Lower leg skin (tissue), 4 donors: Measurements from ENCODE around the gene LIN54. TPM values are rescaled to one million over a fixed set of nuclear protein-coding genes. Genes with fewer than 3 reads are reported as not detected.
"Not testable (repeated sequence)": the region's sequence is repeated elsewhere in the genome, so short reads cannot be mapped to it uniquely, and the experiment has no call there.

Source experiments
- DNase-seq, 2 donors: peaks; one replicate each; pipeline ENCODE4 v3.0.0-alpha.2; 2019; ENCODE audit warnings: low spot score in 2 of 2
- H3K4me3 ChIP-seq: fragments of 200-600 bp; sonication (generic); 2 replicates; pipeline ENCODE4 v1.5.1; 2017; ENCODE audit warnings: mild to moderate bottlenecking, low read depth; ENCODE audit not compliant: poor library complexity, severe bottlenecking
- CTCF ChIP-seq, 3 donors: fragments of 450-650 bp; IDR thresholded peaks; one replicate each; pipeline ENCODE4 v1.5.1; 2016; ENCODE audit warnings: antibody characterized with exemption in 3 of 3, mild to moderate bottlenecking in 3 of 3, moderate library complexity in 2 of 3
- POLR2A ChIP-seq, 2 donors: fragments of 450-650 bp; IDR thresholded peaks; one replicate each; pipeline ENCODE4 v1.6.1; 2016 to 2017; ENCODE audit warnings: antibody characterized with exemption in 2 of 2, mild to moderate bottlenecking in 1 of 2, moderate library complexity in 1 of 2
- WGBS, 2 donors: methylation state at CpG; one replicate each; pipeline ENCODE4 v1.1.5; 2018; 5-methylcytosine and 5-hydroxymethylcytosine counted together
- intact Hi-C: fragments of 100-400 bp; cut with DNase I; formaldehyde crosslinking; loops from one replicate; pipeline ENCODE4 v1.15.0; 2023; ENCODE audit warnings: low total_unique reads
- total RNA-seq, 4 donors: library from RNA; depleted of rRNA; stranded (reverse); fragments of >200 nt; gene quantifications; one replicate each; pipeline ENCODE4 v1.1.0, GENCODE V29; 2016

LIN54 gene
- 10 to 100 TPM; 16.9 to 25.3 (median 17.8) TPM for total RNA-seq

DNA sequence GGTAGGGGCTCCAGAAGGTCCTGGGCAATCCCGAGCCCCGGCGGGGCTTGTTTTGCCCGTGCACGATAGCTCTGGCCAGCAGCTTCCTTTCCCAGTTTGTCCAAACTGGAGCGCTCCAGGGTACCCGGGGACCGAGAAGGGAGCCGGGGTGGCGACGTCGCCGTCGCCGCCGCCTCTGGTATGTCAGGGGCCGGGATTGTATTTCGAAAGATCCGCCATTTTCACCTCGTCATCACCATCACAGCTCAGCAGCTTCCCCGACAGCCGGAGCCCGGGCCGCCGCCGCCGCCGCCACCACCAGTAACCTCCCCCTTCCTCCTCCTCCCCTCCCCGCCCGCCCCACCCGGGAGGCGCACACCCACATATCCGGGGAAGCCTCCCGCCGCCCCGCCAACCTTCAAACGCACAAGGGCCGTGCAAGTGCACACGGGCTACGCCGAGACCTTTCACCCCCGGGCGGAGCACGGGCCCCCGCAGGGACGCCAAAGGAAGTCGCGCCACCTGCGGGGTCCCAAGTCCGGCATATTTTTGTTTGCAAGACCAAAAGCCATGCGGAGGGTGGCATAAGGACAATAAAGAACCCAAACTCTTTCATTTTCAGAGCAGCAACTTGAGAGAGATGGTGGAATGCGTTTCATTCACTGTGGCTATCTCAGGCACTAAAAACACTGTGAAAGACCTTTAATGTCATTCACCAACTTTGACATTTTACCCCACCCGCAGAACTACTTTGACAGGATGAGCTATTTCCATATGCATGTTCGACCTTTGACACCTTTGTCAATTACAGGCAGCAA lies at the start of gene LIN54:
TSS of gene LIN54 (minus strand) at position 302 of the 797 bp plus-strand sequence. CDS start 25,979 bp downstream, outside the sequence.
- 1% methylated on average over 35 to 36 of the region's 54 CpGs for WGBS, 2 donors
- DNase-seq, result peak; percentile 74 to 96
- intact Hi-C loops, result no loop called here
- H3K4me3 ChIP-seq, result peak within 1 kb of the TSS; percentile 69
- no peak for TF ChIP-seq CTCF (IDR thresholded peaks at IDR 0.05)
- no peak for TF ChIP-seq POLR2A (IDR thresholded peaks at IDR 0.05)

- no peak overlapping the region for H3K4me3 ChIP-seq
- TF ChIP-seq CTCF (IDR thresholded peaks at IDR 0.05) (no peak), POLR2A (IDR thresholded peaks at IDR 0.05) (no peak)
- DNase-seq, result no peak
- intact Hi-C loops, result no loop called here
Measured at GRCh38 chr4:83054928-83055327, 44.3 kb upstream of the LIN54 start.

GRCh38 chr4:83048781-83049180 lies 38.2 kb upstream of the LIN54 start:
- H3K4me3 ChIP-seq, intact Hi-C loops, DNase-seq: not testable (repeated sequence)
- WGBS, 2 donors, result 93 to 98% methylated on average over 8 of the region's 8 CpGs

DNA sequence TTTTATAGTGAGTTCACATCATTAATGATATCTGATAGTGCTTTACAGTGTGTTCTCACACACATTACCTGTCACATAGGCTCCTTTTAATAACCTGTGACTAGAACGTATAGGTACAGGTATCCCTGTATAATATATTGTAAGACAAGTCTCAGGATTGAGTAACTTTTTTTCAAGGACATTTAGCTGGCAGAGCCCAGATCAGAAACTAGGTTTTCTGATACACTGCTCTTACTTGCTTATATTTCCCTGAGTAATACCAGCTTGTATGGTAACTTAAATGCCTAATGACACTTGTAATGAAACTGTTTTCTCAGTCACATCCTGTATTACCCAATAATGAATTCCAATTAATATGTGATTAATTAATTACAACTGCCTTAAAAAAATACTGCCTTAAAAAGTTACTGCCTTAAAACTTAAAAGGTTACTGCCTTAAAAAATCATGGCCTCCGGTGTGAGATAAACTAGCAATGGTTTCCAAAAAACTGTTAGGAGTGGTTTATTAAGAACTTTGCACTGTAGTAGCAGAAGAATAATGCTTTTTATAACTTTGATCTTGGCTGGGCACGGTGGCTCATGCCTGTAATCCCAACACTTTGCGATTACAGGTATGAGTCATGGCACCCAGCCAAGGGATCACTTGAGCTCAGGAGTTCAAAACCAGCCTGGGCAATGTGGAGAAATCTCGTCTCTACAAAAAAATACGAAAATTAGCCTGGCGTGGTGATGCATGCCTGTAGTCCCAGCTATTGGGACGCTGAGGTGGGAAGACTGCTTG lies 36.3 kb upstream of the LIN54 start:
- no peak overlapping the region for H3K4me3 ChIP-seq

GRCh38 chr4:83043801-83044407 lies 33.3 kb upstream of the LIN54 start:
- WGBS, 2 donors, result 57 to 74% methylated on average over 14 of the region's 14 CpGs
- DNase-seq, result no peak
- intact Hi-C loops, result no loop called here
- TF ChIP-seq CTCF (IDR thresholded peaks at IDR 0.05) (no peak), POLR2A (IDR thresholded peaks at IDR 0.05) (no peak)
- H3K4me3 ChIP-seq, result no peak overlapping the region

More for the DNA sequence above, 36.3 kb upstream of the LIN54 start:
- intact Hi-C loops, result no loop called here
- DNase-seq, result no peak
- WGBS, 2 donors, result 77 to 78% methylated on average over 8 of the region's 8 CpGs
- TF ChIP-seq POLR2A (IDR thresholded peaks at IDR 0.05) (no peak), CTCF (IDR thresholded peaks at IDR 0.05) (no peak)

- DNase-seq, intact Hi-C loops, H3K4me3 ChIP-seq: not testable (repeated sequence)
- 88 to 90% methylated on average over 2 of the region's 2 CpGs for WGBS, 2 donors
Measured at GRCh38 chr4:83043157-83043556, 32.5 kb upstream of the LIN54 start.
